ENCODE results near the gene SLC25A47.

SLC25A47 gene

DNA sequence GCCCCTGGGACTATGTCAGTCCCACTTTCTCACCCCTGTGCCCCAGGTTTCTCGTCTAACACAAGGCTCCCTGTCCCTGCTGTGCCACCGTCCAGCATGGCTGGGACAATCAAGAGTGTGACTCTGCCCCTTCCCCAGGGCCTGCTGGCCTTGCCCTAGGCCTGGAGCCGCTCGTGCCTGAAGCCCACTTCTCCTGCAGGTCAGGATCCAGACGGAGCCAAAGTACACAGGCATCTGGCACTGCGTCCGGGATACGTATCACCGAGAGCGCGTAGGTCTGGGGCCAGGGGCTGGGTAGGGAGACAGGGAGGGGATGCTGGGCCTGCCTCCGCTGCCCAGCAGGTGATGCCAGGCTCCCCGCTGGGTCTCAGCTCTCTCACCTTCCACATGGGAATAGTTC, 2.8 kb downstream of the SLC25A47 start:
- Histone ChIP-seq H3K9me2 (ENCODE audit: low read depth, low read length) (no peaks in the 10 kb centered on the region), H4K20me1 (ENCODE audit: insufficient read depth, low read length) (no peaks in the 10 kb centered on the region), H3K4me3 (ENCODE audit: low read depth, low read length, poor library complexity, severe bottlenecking) (no peak overlapping the region), H3F3A (ENCODE audit: insufficient read depth, low read length) (no peaks in the 10 kb centered on the region), H3K4me1 (ENCODE audit: insufficient read depth, low read length, severe bottlenecking) (no peaks in the 10 kb centered on the region), H3K4me2 (ENCODE audit: low read length) (no peak overlapping the region), H3K9me3 (ENCODE audit: low read length) (no peaks in the 10 kb centered on the region), H3K36me3 (ENCODE audit: insufficient read depth, low read length) (no peaks in the 10 kb centered on the region), H3K27ac (ENCODE audit: low read depth, low read length, poor library complexity, severe bottlenecking) (no peak overlapping the region), H3K27me3 (ENCODE audit: insufficient read depth, low read length) (peaks cover 15% of the 10 kb centered on the region), H3K9ac (ENCODE audit: low read length) (no peak overlapping the region), H3K79me2 (ENCODE audit: insufficient read depth, low read length) (no peaks in the 10 kb centered on the region), H2AFZ (ENCODE audit: low read length) (no peak overlapping the region)
- TF ChIP-seq, protein P1, sequence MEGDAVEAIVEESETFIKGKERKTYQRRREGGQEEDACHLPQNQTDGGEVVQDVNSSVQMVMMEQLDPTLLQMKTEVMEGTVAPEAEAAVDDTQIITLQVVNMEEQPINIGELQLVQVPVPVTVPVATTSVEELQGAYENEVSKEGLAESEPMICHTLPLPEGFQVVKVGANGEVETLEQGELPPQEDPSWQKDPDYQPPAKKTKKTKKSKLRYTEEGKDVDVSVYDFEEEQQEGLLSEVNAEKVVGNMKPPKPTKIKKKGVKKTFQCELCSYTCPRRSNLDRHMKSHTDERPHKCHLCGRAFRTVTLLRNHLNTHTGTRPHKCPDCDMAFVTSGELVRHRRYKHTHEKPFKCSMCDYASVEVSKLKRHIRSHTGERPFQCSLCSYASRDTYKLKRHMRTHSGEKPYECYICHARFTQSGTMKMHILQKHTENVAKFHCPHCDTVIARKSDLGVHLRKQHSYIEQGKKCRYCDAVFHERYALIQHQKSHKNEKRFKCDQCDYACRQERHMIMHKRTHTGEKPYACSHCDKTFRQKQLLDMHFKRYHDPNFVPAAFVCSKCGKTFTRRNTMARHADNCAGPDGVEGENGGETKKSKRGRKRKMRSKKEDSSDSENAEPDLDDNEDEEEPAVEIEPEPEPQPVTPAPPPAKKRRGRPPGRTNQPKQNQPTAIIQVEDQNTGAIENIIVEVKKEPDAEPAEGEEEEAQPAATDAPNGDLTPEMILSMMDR (IDR thresholded peaks at IDR 0.05; ENCODE audit: low read length) = no peak
- TF ChIP-seq EZH2 (IDR thresholded peaks at IDR 0.05; ENCODE audit: borderline replicate concordance, low read length) = no peak

DNA sequence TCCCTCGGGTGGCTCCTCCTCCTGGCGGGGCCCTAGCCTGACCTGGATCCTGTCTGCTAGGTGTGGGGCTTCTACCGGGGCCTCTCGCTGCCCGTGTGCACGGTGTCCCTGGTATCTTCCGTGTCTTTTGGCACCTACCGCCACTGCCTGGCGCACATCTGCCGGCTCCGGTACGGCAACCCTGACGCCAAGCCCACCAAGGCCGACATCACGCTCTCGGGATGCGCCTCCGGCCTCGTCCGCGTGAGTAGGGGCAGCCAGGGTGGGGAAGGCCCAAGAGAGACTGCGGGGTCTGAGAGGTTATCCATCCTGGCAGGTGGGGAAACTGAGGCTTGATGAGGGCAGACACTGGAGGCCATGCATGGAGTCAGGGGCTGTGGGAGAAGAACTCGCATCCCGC, 4.0 kb downstream of the SLC25A47 start:
- Histone ChIP-seq H3K9me3 (ENCODE audit: low read length) (no peaks in the 10 kb centered on the region), H3K9ac (ENCODE audit: low read length) (no peak overlapping the region), H3K27me3 (ENCODE audit: insufficient read depth, low read length) (peaks cover 15% of the 10 kb centered on the region), H3K4me1 (ENCODE audit: insufficient read depth, low read length, severe bottlenecking) (no peaks in the 10 kb centered on the region), H3K4me3 (ENCODE audit: low read depth, low read length, poor library complexity, severe bottlenecking) (no peak overlapping the region), H3K27ac (ENCODE audit: low read depth, low read length, poor library complexity, severe bottlenecking) (no peak overlapping the region), H4K20me1 (ENCODE audit: insufficient read depth, low read length) (no peaks in the 10 kb centered on the region), H3F3A (ENCODE audit: insufficient read depth, low read length) (no peaks in the 10 kb centered on the region), H3K9me2 (ENCODE audit: low read depth, low read length) (no peaks in the 10 kb centered on the region), H3K4me2 (ENCODE audit: low read length) (no peak overlapping the region), H3K36me3 (ENCODE audit: insufficient read depth, low read length) (no peaks in the 10 kb centered on the region), H3K79me2 (ENCODE audit: insufficient read depth, low read length) (no peaks in the 10 kb centered on the region), H2AFZ (ENCODE audit: low read length) (no peak overlapping the region)
- TF ChIP-seq, protein P1 (IDR thresholded peaks at IDR 0.05; ENCODE audit: low read length) = no peak
- no peak for TF ChIP-seq EZH2 (IDR thresholded peaks at IDR 0.05; ENCODE audit: borderline replicate concordance, low read length)

DNA sequence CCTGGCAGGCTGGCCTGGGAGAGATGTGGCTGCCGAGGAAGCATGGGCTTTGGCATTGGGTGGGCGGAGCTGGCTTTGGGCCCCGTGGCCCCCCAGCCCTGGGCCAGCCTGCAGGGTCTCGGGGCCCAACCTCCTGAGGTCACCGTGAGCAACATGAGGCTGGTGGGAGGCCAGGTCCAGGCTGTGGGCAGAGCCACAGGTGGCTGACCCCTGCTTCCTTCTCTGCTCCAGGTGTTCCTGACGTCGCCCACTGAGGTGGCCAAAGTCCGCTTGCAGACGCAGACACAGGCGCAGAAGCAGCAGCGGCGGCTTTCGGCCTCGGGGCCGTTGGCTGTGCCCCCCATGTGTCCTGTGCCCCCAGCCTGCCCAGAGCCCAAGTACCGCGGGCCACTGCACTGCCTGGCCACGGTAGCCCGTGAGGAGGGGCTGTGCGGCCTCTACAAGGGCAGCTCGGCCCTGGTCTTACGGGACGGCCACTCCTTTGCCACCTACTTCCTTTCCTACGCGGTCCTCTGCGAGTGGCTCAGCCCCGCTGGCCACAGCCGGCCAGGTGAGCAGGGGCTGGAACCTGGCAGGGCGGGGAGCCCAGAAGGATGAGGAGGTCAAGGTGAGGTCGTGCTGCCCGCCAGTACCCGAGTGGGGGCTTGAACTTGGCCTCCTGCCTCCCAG, 5.5 kb downstream of the SLC25A47 start:
- Histone ChIP-seq H3K27me3 (ENCODE audit: insufficient read depth, low read length) (peaks cover 12% of the 10 kb centered on the region), H3F3A (ENCODE audit: insufficient read depth, low read length) (no peaks in the 10 kb centered on the region), H4K20me1 (ENCODE audit: insufficient read depth, low read length) (no peaks in the 10 kb centered on the region), H3K9ac (ENCODE audit: low read length) (no peak overlapping the region), H3K9me2 (ENCODE audit: low read depth, low read length) (no peaks in the 10 kb centered on the region), H3K4me3 (ENCODE audit: low read depth, low read length, poor library complexity, severe bottlenecking) (no peak overlapping the region), H3K4me1 (ENCODE audit: insufficient read depth, low read length, severe bottlenecking) (no peaks in the 10 kb centered on the region), H3K9me3 (ENCODE audit: low read length) (no peaks in the 10 kb centered on the region), H3K27ac (ENCODE audit: low read depth, low read length, poor library complexity, severe bottlenecking) (no peak overlapping the region), H3K79me2 (ENCODE audit: insufficient read depth, low read length) (no peaks in the 10 kb centered on the region), H3K36me3 (ENCODE audit: insufficient read depth, low read length) (no peaks in the 10 kb centered on the region), H2AFZ (ENCODE audit: low read length) (no peak overlapping the region), H3K4me2 (ENCODE audit: low read length) (no peak overlapping the region)
- no peak for TF ChIP-seq EZH2 (IDR thresholded peaks at IDR 0.05; ENCODE audit: borderline replicate concordance, low read length)
- TF ChIP-seq, protein P1 (IDR thresholded peaks at IDR 0.05; ENCODE audit: low read length) = no peak
